Upper lobe of left lung (tissue), 4 donors: ENCODE data around the gene MBOAT7.
"Not testable (repeated sequence)": the region's sequence is repeated elsewhere in the genome, so short reads cannot be mapped to it uniquely, and the experiment has no call there.

ENCODE experiments used
- CTCF ChIP-seq, 6 experiments: fragments of 450-650 bp in 4 of 6; fragments of 200-600 bp in 2 of 6; sonication (generic) in 2 of 6; IDR thresholded peaks; one replicate each; pipeline ENCODE4 v1.5.1; 2016 to 2019; ENCODE audit warnings: antibody characterized with exemption in 6 of 6
- EP300 ChIP-seq, 4 donors: sonication (generic); formaldehyde crosslinking; IDR thresholded peaks; one replicate each; pipeline ENCODE4 v1.5.1; 2017; ENCODE audit warnings: antibody characterized with exemption in 4 of 4, control low read depth in 2 of 4

DNA sequence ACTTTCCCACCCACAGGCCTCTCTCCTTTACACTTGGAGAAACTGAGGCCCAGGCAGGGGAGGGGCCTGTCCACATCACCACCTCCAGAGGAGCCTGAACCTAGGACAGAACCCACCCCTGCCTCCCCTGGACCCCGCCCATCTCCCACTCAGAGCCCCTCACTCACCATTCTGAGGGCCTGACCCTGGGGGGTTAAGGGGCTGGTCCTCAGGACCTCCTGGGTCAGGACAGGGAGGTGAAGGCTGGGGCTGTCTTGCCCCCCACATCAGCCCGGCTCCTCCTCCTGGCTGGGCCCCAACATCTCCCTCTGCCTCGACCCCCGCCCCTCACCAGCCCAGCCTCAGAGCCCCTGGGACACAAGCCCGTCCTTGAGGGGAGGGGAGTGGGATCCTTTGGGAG lies 30.3 kb upstream of the MBOAT7 start:
- not testable (repeated sequence) for TF ChIP-seq CTCF, EP300 (IDR thresholded peaks at IDR 0.05)
